ENCODE data around the gene KRTAP5-2. TPM values are rescaled to one million over a fixed set of nuclear protein-coding genes. Genes with fewer than 3 reads are reported as not detected.
"Not testable (repeated sequence)": the region's sequence is repeated elsewhere in the genome, so short reads cannot be mapped to it uniquely, and the experiment has no call there.

KRTAP5-2 gene
- total RNA-seq, 6 experiments from 2014 or later, result not detected

DNA sequence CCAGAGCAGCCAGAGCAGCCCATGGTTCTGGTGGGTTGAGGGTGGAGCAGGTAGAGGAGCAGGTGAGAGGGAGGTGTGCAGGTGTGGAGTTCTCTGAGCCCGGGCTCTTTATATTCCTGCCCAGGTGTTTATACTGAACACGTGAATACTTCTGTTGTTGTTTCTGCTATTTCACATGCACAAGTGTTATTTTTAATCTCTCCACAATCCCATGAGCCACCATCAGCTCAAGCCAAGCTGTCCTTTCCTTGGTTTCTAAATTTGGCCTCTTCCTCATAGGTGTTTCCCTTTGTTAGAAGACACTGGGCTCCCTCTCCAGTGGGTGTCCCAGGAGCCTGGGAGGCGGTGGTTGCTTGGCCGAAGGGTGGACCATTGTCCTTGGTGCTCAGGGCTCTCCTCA is 10.3 kb upstream of the KRTAP5-2 start, which contains the start of gene KRTAP5-3:
KRTAP5-3 (minus strand) TSS at position 101 of the 400 bp plus-strand sequence; CDS start at position 23, 78 bp downstream.
- Mint-ChIP-seq H3K36me3 (ENCODE audit: low read depth) (peaks cover 4% of the 10 kb centered on the region; the same call in 1 of the 2 replicates), H3K27ac (no peak within 1 kb of the TSS), H3K4me3 (no peak within 1 kb of the TSS), H3K27me3 (ENCODE audit: insufficient read depth) (peaks cover 27% of the 10 kb centered on the region), H3K9me3 (no peaks in the 10 kb centered on the region), H3K4me1 (ENCODE audit: low read depth) (no peaks in the 10 kb centered on the region)
- no peak for DNase-seq
- TF ChIP-seq, protein P1, sequence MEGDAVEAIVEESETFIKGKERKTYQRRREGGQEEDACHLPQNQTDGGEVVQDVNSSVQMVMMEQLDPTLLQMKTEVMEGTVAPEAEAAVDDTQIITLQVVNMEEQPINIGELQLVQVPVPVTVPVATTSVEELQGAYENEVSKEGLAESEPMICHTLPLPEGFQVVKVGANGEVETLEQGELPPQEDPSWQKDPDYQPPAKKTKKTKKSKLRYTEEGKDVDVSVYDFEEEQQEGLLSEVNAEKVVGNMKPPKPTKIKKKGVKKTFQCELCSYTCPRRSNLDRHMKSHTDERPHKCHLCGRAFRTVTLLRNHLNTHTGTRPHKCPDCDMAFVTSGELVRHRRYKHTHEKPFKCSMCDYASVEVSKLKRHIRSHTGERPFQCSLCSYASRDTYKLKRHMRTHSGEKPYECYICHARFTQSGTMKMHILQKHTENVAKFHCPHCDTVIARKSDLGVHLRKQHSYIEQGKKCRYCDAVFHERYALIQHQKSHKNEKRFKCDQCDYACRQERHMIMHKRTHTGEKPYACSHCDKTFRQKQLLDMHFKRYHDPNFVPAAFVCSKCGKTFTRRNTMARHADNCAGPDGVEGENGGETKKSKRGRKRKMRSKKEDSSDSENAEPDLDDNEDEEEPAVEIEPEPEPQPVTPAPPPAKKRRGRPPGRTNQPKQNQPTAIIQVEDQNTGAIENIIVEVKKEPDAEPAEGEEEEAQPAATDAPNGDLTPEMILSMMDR (IDR thresholded peaks at IDR 0.05), result no peak

DNA sequence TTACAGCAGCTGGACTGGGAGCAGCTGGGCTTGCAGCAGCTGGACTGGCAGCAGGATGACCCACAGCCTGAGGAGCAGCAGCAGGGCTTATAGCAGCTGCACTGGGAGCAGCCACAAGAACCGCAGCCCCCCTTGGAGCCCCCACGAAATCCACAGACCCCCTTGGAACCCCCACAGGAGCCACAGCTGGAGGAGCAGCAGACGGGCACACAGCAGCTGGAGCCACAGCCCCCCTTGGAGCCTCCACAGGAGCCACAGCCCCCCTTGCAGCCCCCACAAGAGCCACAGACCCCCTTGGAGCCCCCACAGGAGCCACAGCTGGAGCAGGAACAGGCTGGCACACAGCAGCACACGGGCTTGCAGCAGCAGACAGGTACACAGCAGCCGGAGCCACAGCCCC is 9.8 kb upstream of the KRTAP5-2 start:
- H3K27me3 Mint-ChIP-seq (ENCODE audit: insufficient read depth), result peaks cover 28% of the 10 kb centered on the region
- not testable (repeated sequence) for H3K4me3 Mint-ChIP-seq; H3K27ac Mint-ChIP-seq; H3K36me3 Mint-ChIP-seq (ENCODE audit: low read depth); H3K9me3 Mint-ChIP-seq; DNase-seq; H3K4me1 Mint-ChIP-seq (ENCODE audit: low read depth)

DNA sequence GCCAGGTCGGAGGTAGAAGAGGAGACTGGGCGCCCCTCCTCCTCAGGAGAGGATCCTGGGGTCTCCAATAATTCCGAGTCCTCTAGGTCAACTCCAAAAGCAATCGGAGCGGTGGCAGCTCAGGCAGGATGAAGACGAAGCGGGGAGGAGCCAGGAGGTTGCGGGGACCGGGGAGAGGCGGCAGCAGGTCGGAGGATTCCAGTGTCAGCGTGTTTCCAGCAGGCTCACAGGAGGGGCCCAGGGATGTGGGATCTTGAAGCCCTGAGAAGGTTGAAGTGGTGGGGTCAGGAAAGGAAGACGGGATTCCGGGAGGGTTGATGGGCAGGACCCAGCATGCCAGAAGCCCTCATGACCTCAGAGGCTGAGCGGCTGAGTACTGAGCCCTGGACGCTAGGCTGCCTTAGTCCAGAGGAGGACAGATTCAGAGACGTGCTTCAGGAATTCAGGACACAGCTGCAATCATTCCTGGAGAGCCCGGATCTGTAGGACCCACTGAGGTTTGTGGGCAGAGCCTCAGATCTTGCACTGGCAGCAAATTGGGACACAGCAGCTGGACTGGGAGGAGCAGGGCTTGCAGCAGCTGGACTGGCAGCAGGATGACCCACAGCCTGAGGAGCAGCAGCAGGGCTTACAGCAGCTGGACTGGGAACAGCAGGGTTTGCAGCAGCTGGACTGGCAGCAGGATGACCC is 9.2 kb upstream of the KRTAP5-2 start:
- not testable (repeated sequence) for H3K27ac Mint-ChIP-seq; DNase-seq; H3K4me3 Mint-ChIP-seq; H3K36me3 Mint-ChIP-seq (ENCODE audit: low read depth); H3K4me1 Mint-ChIP-seq (ENCODE audit: low read depth); H3K9me3 Mint-ChIP-seq
- peaks cover 31% of the 10 kb centered on the region for H3K27me3 Mint-ChIP-seq (ENCODE audit: insufficient read depth)

DNA sequence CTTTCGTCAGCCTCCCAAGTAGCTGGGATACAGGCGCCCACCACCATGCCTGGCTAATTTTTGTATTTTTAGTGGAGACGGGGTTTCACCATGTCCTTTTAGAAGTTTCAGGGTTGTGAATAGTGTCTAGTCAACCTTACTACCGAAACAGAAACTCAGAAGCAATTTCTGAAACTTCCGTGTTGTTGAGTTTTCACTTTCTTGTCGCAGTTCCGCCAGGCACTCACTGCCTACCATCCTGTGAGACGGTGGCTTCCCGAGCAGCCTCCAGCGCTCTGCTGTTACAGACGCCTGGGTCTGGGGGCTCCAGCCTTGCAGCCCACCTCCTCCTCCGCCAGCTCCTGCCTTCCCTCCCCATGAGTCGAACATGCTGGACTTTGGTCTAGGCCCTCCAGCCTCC is 7.8 kb upstream of the KRTAP5-2 start:
- H3K4me1 Mint-ChIP-seq (ENCODE audit: low read depth); DNase-seq; H3K36me3 Mint-ChIP-seq (ENCODE audit: low read depth); H3K9me3 Mint-ChIP-seq; H3K4me3 Mint-ChIP-seq; H3K27ac Mint-ChIP-seq: not testable (repeated sequence)
- peaks cover 37% of the 10 kb centered on the region for H3K27me3 Mint-ChIP-seq (ENCODE audit: insufficient read depth)

DNA sequence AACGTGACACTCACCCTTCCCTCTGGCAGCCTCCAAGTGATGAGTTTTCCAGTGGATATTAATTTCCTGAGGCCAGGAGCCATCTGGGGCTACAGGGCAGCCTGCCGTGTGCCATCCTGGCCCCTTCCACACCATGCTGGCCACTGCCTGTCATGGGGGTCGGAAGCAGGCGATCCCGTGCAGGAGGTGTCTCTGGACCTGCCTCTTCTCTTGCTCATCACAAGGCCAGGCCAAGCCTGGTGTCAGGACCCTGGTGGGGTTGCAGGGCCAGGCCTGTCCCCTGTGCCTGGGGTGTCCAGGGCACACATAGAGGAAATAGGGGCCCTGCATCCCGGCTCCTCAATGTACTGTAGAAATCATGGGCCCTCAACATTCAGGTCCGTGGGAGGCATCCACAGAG is 6.6 kb upstream of the KRTAP5-2 start:
- TF ChIP-seq, protein P1 (IDR thresholded peaks at IDR 0.05), result no peak
- Mint-ChIP-seq H3K36me3 (ENCODE audit: low read depth) (no peaks in the 10 kb centered on the region), H3K27ac (no peak overlapping the region), H3K9me3 (no peaks in the 10 kb centered on the region), H3K4me1 (ENCODE audit: low read depth) (no peaks in the 10 kb centered on the region), H3K27me3 (ENCODE audit: insufficient read depth) (peaks cover 41% of the 10 kb centered on the region), H3K4me3 (no peak overlapping the region)
- no peak for DNase-seq

DNA sequence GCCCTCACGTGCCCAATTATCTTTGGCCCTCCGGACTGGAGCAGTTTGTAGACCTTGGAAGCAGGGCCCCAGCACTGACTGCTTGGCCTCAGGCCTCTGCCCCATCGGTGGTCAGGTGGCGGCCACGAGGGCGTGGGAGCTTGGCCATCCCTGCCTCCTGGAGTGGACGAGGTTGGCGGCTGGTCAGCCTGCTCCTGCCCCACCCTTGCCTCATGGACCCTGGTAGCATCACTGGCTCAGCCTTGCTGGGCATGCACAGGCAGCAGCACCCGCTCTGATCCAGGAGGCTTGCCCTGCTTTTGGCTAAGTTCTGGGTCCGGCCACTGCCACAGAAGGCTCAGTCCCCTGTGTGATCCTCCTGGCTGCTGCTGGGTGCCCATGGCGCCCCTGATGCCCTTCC is 6.1 kb upstream of the KRTAP5-2 start:
- Mint-ChIP-seq H3K9me3 (no peaks in the 10 kb centered on the region), H3K27me3 (ENCODE audit: insufficient read depth) (peaks cover 41% of the 10 kb centered on the region), H3K4me1 (ENCODE audit: low read depth) (peaks cover under 1% of the 10 kb centered on the region), H3K4me3 (no peak overlapping the region), H3K36me3 (ENCODE audit: low read depth) (no peaks in the 10 kb centered on the region), H3K27ac (no peak overlapping the region)
- DNase-seq, result no peak
- TF ChIP-seq, protein P1 (IDR thresholded peaks at IDR 0.05), result no peak

DNA sequence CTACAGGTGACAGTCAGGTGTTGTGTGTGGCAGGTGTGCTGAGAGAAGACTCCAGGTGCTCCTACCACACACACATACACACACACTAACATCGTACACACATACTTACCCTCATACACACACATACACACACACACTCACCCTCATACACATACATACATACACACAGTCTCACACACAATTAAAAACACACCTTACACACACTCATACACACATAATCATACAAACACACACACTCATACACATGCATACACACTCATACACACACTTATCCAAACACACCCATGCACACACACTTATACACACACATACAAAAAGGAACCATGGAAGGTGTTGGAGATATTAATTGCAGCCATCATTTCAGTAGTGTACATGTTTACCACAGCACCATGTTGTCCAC is 5.5 kb upstream of the KRTAP5-2 start:
- H3K4me1 Mint-ChIP-seq (ENCODE audit: low read depth), result peaks cover 6% of the 10 kb centered on the region
- H3K36me3 Mint-ChIP-seq (ENCODE audit: low read depth), result no peaks in the 10 kb centered on the region
- DNase-seq, result no peak
- TF ChIP-seq, protein P1 (IDR thresholded peaks at IDR 0.05), result no peak
- H3K9me3 Mint-ChIP-seq, result no peaks in the 10 kb centered on the region
- H3K27ac Mint-ChIP-seq, result no peak overlapping the region
- no peak overlapping the region for H3K4me3 Mint-ChIP-seq
- peaks cover 38% of the 10 kb centered on the region for H3K27me3 Mint-ChIP-seq (ENCODE audit: insufficient read depth)

DNA sequence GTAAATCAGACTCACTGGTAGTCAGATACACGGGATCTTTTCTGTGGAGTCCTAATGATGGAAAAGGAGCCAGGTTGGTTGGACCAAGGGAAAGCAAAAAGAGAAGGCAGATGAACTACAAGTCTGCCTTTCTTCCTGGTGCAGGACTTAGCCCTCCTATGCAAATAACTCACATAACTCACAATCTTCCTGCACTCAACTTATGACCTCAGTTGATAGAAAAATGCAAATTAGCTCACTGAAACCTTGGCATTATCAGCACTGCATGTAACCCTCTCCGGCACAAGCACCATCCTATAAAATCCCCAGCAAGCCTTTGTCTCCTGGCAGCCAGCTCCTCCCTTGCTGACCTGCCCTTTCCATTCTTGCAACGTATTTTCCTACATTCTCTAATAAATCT is 3.6 kb upstream of the KRTAP5-2 start:
- not testable (repeated sequence) for H3K9me3 Mint-ChIP-seq; DNase-seq; H3K27ac Mint-ChIP-seq; H3K4me3 Mint-ChIP-seq; H3K4me1 Mint-ChIP-seq (ENCODE audit: low read depth); H3K36me3 Mint-ChIP-seq (ENCODE audit: low read depth)
- H3K27me3 Mint-ChIP-seq (ENCODE audit: insufficient read depth), result peaks cover 36% of the 10 kb centered on the region
